Fibroblast of pulmonary artery (primary cell): ENCODE data around the gene NTRK3.

Experiments
- DNase-seq: peaks from one replicate; pipeline ENCODE4 v3.0.0-alpha.2; 2010; ENCODE audit warnings: low read depth
- H3K4me3 ChIP-seq: replicated peaks from 2 replicates; pipeline ENCODE4 v1.5.1; 2011; ENCODE audit warnings: low read depth, mild to moderate bottlenecking, control low read depth, low read length, moderate library complexity
- TF ChIP-seq, protein P1 (sequence below): IDR thresholded peaks from 2 replicates; pipeline ENCODE4 v1.5.1; 2011; ENCODE audit warnings: mild to moderate bottlenecking, control low read depth, low read length, inconsistent platforms; ENCODE audit errors: missing control alignments

Gene NTRK3

DNA sequence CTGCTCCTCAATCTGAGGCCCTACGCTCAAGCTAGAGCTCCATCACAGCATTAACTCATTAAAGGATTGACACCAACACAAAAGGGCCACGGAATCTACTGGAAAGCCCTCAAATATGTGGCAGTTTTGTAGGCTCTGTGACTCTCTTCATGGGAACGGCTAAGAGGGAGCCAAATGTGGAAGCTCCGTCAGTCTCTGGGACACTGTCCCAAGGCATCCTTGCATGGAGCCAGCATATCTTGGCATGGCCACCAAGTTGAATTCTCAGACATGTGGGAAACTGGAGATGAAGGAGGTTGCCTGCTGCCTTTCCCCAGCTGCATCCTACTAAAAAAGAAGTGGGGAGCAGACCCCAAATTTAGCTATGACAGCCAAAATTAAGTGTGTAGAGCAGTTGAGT lies 296.9 kb downstream of the NTRK3 start:
- no peak for DNase-seq
- H3K4me3 ChIP-seq: no peak overlapping the region
- TF ChIP-seq, protein P1, sequence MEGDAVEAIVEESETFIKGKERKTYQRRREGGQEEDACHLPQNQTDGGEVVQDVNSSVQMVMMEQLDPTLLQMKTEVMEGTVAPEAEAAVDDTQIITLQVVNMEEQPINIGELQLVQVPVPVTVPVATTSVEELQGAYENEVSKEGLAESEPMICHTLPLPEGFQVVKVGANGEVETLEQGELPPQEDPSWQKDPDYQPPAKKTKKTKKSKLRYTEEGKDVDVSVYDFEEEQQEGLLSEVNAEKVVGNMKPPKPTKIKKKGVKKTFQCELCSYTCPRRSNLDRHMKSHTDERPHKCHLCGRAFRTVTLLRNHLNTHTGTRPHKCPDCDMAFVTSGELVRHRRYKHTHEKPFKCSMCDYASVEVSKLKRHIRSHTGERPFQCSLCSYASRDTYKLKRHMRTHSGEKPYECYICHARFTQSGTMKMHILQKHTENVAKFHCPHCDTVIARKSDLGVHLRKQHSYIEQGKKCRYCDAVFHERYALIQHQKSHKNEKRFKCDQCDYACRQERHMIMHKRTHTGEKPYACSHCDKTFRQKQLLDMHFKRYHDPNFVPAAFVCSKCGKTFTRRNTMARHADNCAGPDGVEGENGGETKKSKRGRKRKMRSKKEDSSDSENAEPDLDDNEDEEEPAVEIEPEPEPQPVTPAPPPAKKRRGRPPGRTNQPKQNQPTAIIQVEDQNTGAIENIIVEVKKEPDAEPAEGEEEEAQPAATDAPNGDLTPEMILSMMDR: no peak

DNA sequence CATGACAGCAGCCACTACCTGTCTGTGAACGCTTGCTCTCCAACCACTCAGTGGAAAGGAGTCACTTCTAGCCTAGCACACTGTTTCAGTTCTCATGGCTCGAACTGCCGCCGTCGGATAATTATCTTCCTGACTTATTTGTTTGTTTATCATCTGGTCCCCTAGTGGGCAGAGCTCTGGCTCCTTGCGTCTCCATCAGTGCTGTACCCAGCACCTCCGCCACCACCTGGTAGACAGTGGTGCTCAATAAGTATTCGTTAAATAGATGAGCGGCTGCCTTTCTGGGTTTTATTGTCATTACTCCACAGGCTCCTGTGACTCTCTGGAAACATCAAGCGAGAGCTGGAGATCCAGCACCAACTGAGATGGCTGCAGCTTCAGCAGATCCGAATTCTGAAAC lies 297.5 kb downstream of the NTRK3 start:
- TF ChIP-seq, protein P1: no peak
- no peak overlapping the region for H3K4me3 ChIP-seq
- no peak for DNase-seq

DNA sequence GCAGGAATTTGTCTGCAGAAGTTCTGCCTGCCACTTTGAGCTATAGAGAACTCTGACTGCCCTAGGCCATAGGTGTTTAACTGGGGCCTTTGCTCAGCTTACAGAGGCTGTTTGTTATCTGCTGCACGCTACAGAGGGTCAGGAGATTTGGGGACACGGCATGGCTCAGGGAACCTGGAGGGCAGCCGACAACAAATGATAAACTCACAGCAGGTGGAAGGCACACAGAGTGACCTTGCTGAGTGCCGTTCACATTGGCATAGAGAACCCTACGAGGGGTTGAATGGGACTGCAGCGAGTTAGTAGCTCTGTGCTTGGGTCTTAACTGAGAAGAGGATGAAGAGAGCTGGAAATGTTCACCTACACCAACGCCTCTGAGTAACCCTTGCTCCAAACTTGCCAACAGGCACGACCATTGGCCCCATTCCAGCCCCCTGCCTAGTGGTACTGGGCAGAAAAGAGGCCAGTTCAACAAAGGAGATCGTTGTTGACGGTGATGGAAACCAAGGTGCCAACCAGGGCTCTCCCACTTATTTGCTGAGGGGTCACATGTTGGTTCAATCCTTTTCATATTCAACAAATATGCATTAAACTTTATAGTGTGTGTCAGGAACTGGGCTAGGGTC lies 301.1 kb downstream of the NTRK3 start:
- TF ChIP-seq, protein P1: no peak
- H3K4me3 ChIP-seq: no peak overlapping the region
- no peak for DNase-seq

DNA sequence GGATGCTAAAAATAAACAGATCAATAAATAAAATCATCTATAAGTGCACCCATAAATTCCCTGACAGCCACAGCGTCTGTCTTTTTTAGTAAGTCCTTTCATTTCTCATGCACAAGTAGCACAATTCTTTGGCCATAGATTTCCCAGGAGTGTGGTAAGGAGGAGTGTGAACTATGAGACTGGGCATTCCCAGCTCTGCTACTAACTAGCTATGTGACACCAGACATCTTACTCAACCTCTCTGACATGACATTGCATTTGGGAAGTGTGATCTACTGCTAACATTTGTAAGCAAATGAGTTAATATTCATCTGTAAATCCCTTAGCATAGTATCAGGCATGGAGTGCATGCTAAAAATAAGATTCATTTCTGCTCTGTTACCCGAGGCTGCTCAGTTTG lies 301.7 kb downstream of the NTRK3 start:
- TF ChIP-seq, protein P1: no peak
- peak; percentile 17 for DNase-seq
- no peak overlapping the region for H3K4me3 ChIP-seq

DNA sequence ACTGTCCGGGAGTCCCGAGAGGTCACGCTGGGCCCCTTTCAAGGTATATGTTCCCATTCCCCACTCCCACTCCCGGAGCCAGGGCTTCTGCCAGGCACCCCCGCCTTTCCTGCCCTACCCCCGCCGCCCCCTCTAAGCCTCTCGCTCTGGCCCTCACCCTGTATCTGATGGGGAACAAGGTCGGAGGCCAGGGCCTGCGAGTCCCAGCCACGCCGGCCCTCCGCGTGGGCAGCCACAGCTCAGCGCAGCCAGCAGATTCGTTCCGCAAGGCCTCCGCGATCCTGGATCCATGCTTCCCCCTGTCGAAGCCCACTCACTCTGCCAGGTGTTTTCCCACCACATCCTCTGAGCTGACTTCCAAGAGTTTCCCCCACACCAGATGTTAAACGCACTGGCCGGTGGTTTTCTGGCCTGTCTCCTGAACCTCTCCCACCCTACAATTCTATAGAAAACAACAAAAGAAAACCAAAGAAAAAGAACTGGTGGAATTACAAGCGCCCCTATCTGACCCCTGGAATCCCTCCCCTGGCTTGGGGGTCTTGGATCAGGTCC lies 303.7 kb downstream of the NTRK3 start:
- DNase-seq: no peak
- TF ChIP-seq, protein P1: no peak
- no peak overlapping the region for H3K4me3 ChIP-seq

DNA sequence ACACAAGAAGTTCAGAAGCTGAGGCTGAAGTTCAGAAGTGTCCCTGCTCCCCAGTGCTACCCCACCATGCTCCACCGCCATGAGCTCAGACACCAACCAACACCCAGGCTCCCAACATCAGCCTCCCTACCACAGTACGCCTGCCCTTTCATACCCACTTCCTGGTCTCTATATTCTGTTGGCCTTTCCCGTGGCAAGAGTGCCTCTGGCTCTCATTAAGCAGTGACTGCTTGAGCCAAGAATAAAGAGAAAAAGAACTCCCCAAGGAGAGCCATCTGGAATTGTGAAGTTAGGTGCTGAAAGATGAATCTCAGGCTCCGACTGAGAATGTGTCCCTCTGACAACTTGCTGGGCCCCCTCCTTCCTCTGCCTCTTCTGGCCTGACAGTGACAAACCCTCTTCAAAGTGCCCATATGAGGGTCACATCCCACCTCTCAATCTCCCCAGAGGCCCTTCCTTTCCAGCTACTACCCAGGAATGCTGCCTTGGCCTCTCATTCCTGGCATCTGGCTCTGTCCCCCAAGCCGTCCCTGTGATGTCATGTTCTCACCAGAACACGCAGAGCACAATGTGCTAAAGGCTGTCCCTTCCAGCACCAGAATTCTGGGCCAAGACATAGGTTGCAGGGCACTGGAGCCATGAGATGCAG lies 306.8 kb downstream of the NTRK3 start:
- TF ChIP-seq, protein P1: no peak
- DNase-seq: no peak
- H3K4me3 ChIP-seq: no peak overlapping the region

DNA sequence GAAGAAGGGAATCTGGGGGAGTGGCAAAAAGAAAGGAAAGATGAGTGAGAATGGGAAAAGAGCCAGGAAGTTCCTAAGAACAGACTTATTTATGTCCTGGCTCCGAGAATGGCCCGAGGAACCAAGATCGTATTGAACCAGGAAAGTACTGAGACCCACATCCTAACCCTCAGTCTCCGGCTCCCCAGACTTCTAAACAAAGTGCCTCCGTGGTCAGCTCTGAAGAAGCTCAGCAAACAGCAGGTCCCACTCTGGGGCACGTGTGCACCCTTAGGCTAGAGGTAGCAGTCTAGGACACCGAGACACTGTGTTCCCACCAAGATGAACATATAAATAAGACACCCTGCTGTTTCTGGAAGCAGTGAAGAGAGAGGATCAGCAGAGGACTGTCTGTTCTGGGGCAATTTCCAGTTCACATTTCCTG lies 307.4 kb downstream of the NTRK3 start:
- TF ChIP-seq, protein P1: no peak
- H3K4me3 ChIP-seq: no peak overlapping the region
- DNase-seq: no peak
